NOMO-1 treated with DMSO at 0.1 percent for 48 hours (cell line): ENCODE results near the gene COPS9.

Experiments
- DNase-seq: peaks from one replicate; lab custom pipeline; 2025; ENCODE audit not compliant: unreplicated experiment; lab: John Stamatoyannopoulos, UW

Gene COPS9

GRCh38 chr2:240166191-240166590 lies 30.1 kb upstream of the COPS9 start:
- no peak for DNase-seq

- DNase-seq, result no peak
Measured at GRCh38 chr2:240165661-240166060, 29.6 kb upstream of the COPS9 start.

- DNase-seq, result no peak
Measured at GRCh38 chr2:240165034-240165433, 28.9 kb upstream of the COPS9 start.

- no peak for DNase-seq
Measured at GRCh38 chr2:240164586-240164985, 28.5 kb upstream of the COPS9 start.

GRCh38 chr2:240163844-240164574 lies 27.9 kb upstream of the COPS9 start:
- DNase-seq, result no peak

GRCh38 chr2:240162939-240163714 lies 27.0 kb upstream of the COPS9 start:
- no peak for DNase-seq

GRCh38 chr2:240162531-240162930 lies 26.4 kb upstream of the COPS9 start:
- no peak for DNase-seq

GRCh38 chr2:240162032-240162431 lies 25.9 kb upstream of the COPS9 start:
- no peak for DNase-seq

- no peak for DNase-seq
Measured at GRCh38 chr2:240161087-240161750, 25.1 kb upstream of the COPS9 start.

- no peak for DNase-seq
Measured at GRCh38 chr2:240160291-240161086, 24.4 kb upstream of the COPS9 start.

GRCh38 chr2:240159251-240159839 lies 23.2 kb upstream of the COPS9 start:
- DNase-seq, result no peak

- DNase-seq, result no peak
Measured at GRCh38 chr2:240157147-240157470, 21.0 kb upstream of the COPS9 start.

- no peak for DNase-seq
Measured at GRCh38 chr2:240156435-240157146, 20.5 kb upstream of the COPS9 start.

- DNase-seq, result no peak
Measured at GRCh38 chr2:240155745-240156390, 19.8 kb upstream of the COPS9 start.

- DNase-seq, result no peak
Measured at GRCh38 chr2:240155048-240155744, 19.1 kb upstream of the COPS9 start.

GRCh38 chr2:240154606-240155005 lies 18.5 kb upstream of the COPS9 start:
- no peak for DNase-seq

- DNase-seq, result no peak
Measured at GRCh38 chr2:240153418-240153817, 17.3 kb upstream of the COPS9 start.

GRCh38 chr2:240151477-240152031 lies 15.4 kb upstream of the COPS9 start:
- DNase-seq, result no peak
